HCT116 (cell line): ENCODE results near the gene ZMYND12.

Experiments used
- CBX3 ChIP-seq: IDR thresholded peaks from 2 replicates; pipeline ENCODE4 v1.6.1; 2012; ENCODE audit warnings: low read depth
- EZH2 ChIP-seq: fragments of 200-600 bp; sonication (generic); IDR thresholded peaks from 2 replicates; pipeline ENCODE4 v1.6.1; 2017; ENCODE audit warnings: antibody characterized with exemption, mixed run types
- EZH2phosphoT487 ChIP-seq: fragments of 200-600 bp; IDR thresholded peaks from 2 replicates; pipeline ENCODE4 v1.6.1; 2018; ENCODE audit warnings: antibody characterized with exemption, borderline replicate concordance
- FOSL1 ChIP-seq: IDR thresholded peaks from 2 replicates; pipeline ENCODE4 v1.6.1; 2012; ENCODE audit warnings: low read depth
- POLR2A ChIP-seq: IDR thresholded peaks from 2 replicates; pipeline ENCODE4 v1.7.0; 2011; ENCODE audit warnings: borderline replicate concordance; ENCODE audit not compliant: insufficient read depth, insufficient read length; ENCODE audit errors: extremely low read depth
- POLR2AphosphoS5 ChIP-seq: IDR thresholded peaks from 2 replicates; pipeline ENCODE4 v1.6.1; 2011; ENCODE audit warnings: mild to moderate bottlenecking, low read depth, low read length, moderate library complexity
- RAD21 ChIP-seq: IDR thresholded peaks from 2 replicates; pipeline ENCODE4 v1.6.1; 2012; ENCODE audit warnings: low read depth, mild to moderate bottlenecking
- REST ChIP-seq: IDR thresholded peaks from 2 replicates; pipeline ENCODE4 v1.6.1; 2012; ENCODE audit warnings: low read depth
- TCF7L2 ChIP-seq: IDR thresholded peaks from 2 replicates; pipeline ENCODE4 v1.7.0; 2011; ENCODE audit warnings: borderline replicate concordance, inconsistent platforms; ENCODE audit not compliant: insufficient read depth, insufficient read length; ENCODE audit errors: extremely low read depth
- YY1 ChIP-seq: IDR thresholded peaks from 2 replicates; pipeline ENCODE4 v1.6.1; 2011; ENCODE audit warnings: low read length, low read depth, moderate library complexity, mild to moderate bottlenecking; ENCODE audit not compliant: insufficient replicate concordance; ENCODE audit errors: extremely low read depth
- ZNF274 ChIP-seq: fragments of 200-500 bp; sonication (Bioruptor generic); IDR thresholded peaks from 2 replicates; pipeline ENCODE4 v1.6.1; 2014; ENCODE audit warnings: mild to moderate bottlenecking, low read depth, low read length, inconsistent platforms
- TF ChIP-seq, protein P1 (sequence below): IDR thresholded peaks from 2 replicates; pipeline ENCODE4 v1.6.1; 2011; ENCODE audit warnings: mild to moderate bottlenecking, low read length, moderate library complexity; ENCODE audit not compliant: insufficient replicate concordance; ENCODE audit errors: extremely low read depth
- TF ChIP-seq, protein P2 (sequence below), 3 experiments: fragments of 200-600 bp in 1 of 3; sonication (generic) in 1 of 3; IDR thresholded peaks in 2 of 3; conservative IDR thresholded peaks in 1 of 3; 2 replicates each; pipeline ENCODE4 v1.5.1; 2012 to 2017; ENCODE audit warnings: low read depth in 2 of 3, low read length in 2 of 3, antibody characterized with exemption in 1 of 3, borderline replicate concordance in 1 of 3, control low read depth in 1 of 3, mild to moderate bottlenecking in 1 of 3, mixed read lengths in 1 of 3, mixed run types in 1 of 3, moderate library complexity in 1 of 3; ENCODE audit not compliant: insufficient read depth in 1 of 3

DNA sequence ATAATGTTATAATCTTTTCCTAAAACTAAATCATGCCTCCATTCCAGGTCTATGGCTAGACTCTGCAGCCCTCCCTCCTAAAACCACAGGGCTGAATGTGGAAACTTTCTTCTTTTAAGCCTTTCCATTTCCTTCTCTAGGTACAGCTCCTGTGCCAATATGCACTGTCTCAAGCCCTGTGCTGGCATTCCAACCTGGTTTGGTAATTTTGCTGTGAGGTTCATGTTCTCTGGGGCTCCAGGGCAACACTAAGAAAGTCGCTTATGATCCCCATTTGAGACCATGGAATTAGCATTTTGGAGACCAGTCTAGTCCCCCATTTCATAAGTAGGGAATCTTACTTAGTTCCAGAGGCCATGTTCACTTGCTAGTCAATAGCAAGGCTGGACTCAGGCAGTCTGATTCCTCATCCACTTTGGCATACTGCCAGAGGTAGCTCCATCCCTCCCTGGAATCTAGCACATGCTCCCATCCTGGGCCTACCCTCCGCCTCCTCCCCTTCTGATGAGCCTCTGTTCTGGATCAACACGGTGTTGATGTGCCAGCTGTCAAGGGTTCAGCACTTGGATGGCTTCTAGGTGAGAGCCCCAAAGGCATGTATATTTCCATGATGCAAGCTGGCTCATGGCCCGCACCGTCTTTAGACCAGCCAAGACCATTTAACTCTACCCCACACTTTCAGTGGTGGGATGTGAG is 36.5 kb downstream of the ZMYND12 start:
- no peak for TF ChIP-seq ZNF274
- TF ChIP-seq POLR2AphosphoS5 = no peak
- no peak for TF ChIP-seq EZH2
- TF ChIP-seq, protein P1, sequence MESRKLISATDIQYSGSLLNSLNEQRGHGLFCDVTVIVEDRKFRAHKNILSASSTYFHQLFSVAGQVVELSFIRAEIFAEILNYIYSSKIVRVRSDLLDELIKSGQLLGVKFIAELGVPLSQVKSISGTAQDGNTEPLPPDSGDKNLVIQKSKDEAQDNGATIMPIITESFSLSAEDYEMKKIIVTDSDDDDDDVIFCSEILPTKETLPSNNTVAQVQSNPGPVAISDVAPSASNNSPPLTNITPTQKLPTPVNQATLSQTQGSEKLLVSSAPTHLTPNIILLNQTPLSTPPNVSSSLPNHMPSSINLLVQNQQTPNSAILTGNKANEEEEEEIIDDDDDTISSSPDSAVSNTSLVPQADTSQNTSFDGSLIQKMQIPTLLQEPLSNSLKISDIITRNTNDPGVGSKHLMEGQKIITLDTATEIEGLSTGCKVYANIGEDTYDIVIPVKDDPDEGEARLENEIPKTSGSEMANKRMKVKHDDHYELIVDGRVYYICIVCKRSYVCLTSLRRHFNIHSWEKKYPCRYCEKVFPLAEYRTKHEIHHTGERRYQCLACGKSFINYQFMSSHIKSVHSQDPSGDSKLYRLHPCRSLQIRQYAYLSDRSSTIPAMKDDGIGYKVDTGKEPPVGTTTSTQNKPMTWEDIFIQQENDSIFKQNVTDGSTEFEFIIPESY = no peak
- TF ChIP-seq REST = no peak
- TF ChIP-seq, protein P2, sequence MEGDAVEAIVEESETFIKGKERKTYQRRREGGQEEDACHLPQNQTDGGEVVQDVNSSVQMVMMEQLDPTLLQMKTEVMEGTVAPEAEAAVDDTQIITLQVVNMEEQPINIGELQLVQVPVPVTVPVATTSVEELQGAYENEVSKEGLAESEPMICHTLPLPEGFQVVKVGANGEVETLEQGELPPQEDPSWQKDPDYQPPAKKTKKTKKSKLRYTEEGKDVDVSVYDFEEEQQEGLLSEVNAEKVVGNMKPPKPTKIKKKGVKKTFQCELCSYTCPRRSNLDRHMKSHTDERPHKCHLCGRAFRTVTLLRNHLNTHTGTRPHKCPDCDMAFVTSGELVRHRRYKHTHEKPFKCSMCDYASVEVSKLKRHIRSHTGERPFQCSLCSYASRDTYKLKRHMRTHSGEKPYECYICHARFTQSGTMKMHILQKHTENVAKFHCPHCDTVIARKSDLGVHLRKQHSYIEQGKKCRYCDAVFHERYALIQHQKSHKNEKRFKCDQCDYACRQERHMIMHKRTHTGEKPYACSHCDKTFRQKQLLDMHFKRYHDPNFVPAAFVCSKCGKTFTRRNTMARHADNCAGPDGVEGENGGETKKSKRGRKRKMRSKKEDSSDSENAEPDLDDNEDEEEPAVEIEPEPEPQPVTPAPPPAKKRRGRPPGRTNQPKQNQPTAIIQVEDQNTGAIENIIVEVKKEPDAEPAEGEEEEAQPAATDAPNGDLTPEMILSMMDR (IDR thresholded peaks at IDR 0.05 in 2 of 3, conservative IDR thresholded peaks at IDR 0.05 in 1 of 3; ENCODE audit: borderline replicate concordance in 1 of 3, insufficient read depth in 1 of 3, low read depth in 2 of 3, low read length in 2 of 3) = no peak
- no peak for TF ChIP-seq POLR2A
- TF ChIP-seq CBX3 = no peak
- TF ChIP-seq TCF7L2 = no peak
- TF ChIP-seq FOSL1 = no peak
- TF ChIP-seq RAD21 = no peak
- no peak for TF ChIP-seq EZH2phosphoT487
- TF ChIP-seq YY1 = no peak
